Lung microvascular endothelial cell (primary cell): ENCODE measurements around the gene INKA1. TPM values are rescaled to one million over a fixed set of nuclear protein-coding genes. Genes with fewer than 3 reads are reported as not detected.
"Not testable (repeated sequence)": the region's sequence is repeated elsewhere in the genome, so short reads cannot be mapped to it uniquely, and the experiment has no call there.

Experiments
- DNase-seq, 2 donors: peaks; one replicate each; pipeline versions ENCODE4 v3.0.0 to v3.0.0-alpha.2; 2010; ENCODE audit warnings: low read depth in 2 of 2
- total RNA-seq: library from RNA; depleted of rRNA; stranded (reverse); fragments of >200 nt; gene quantifications from 2 replicates; pipeline ENCODE4 v1.2.1, GENCODE V29; 2014

The INKA1 gene
- total RNA-seq, 1 donor from 2014 or later = 12.3 TPM

- peak in 1 of 2 donors; percentile 59 for DNase-seq
Observed at GRCh38 chr3:49807431-49808114, 4.5 kb downstream of the INKA1 start.

GRCh38 chr3:49812916-49813496 is 9.9 kb downstream of the INKA1 start:
- peak in 1 of 2 donors; percentile 24 for DNase-seq

GRCh38 chr3:49813497-49814174 is 10.6 kb downstream of the INKA1 start, which contains the start of gene UBA7:
TSS of gene UBA7 (minus strand) at chr3:49813953. CDS start at chr3:49813787, 166 bp downstream.
- DNase-seq = peak; percentile 71 to 81

GRCh38 chr3:49823131-49823530 is 20.1 kb downstream of the INKA1 start:
- not testable (repeated sequence) for DNase-seq

- no peak for DNase-seq
Observed at GRCh38 chr3:49826016-49826415, 23.0 kb downstream of the INKA1 start.

GRCh38 chr3:49831341-49831740 is 28.3 kb downstream of the INKA1 start:
- no peak for DNase-seq

GRCh38 chr3:49839193-49839809 is 36.2 kb downstream of the INKA1 start:
- peak; percentile 82 to 88 for DNase-seq

GRCh38 chr3:49840388-49840787 is 37.3 kb downstream of the INKA1 start:
- DNase-seq = no peak

GRCh38 chr3:49841126-49841696 is 38.1 kb downstream of the INKA1 start:
- DNase-seq = peak; percentile 41 to 53

GRCh38 chr3:49841806-49842205 is 38.7 kb downstream of the INKA1 start:
- DNase-seq = no peak

- DNase-seq = no peak
Observed at GRCh38 chr3:49842843-49843517, 39.9 kb downstream of the INKA1 start.

GRCh38 chr3:49844464-49845183 is 41.6 kb downstream of the INKA1 start:
- DNase-seq = no peak

GRCh38 chr3:49845694-49846093 is 42.6 kb downstream of the INKA1 start:
- no peak for DNase-seq

Other genes with a start within 250 kb of the INKA1 start
- gene BSN, start 248.8 kb upstream of the INKA1 start, total RNA-seq = under 0.01 TPM in 2 replicates
- gene APEH, start 128.9 kb upstream of the INKA1 start, total RNA-seq = 88.3 and 92.1 TPM in 2 replicates
- gene MST1, start 113.8 kb upstream of the INKA1 start, total RNA-seq = 1.5 and 2.2 TPM in 2 replicates
- 14.8 and 23.2 TPM in 2 replicates for gene RNF123, start 113.7 kb upstream of the INKA1 start, total RNA-seq
- gene AMIGO3, start 83.6 kb upstream of the INKA1 start, total RNA-seq = under 0.01 and 0.40 TPM in 2 replicates
- gene GMPPB, start 79.3 kb upstream of the INKA1 start, total RNA-seq = 12.9 and 19.4 TPM in 2 replicates
- 37.3 and 47.4 TPM in 2 replicates for gene IP6K1, start 16.7 kb upstream of the INKA1 start, total RNA-seq
- gene CDHR4, start 3.4 kb upstream of the INKA1 start, total RNA-seq = not detected in 2 replicates
- gene UBA7, start 10.7 kb downstream of the INKA1 start, total RNA-seq = 23.3 and 23.4 TPM in 2 replicates
- 1.2 and 2.4 TPM in 2 replicates for gene TRAIP, start 53.3 kb downstream of the INKA1 start, total RNA-seq
- gene CAMKV, start 66.6 kb downstream of the INKA1 start, total RNA-seq = under 0.01 TPM in 2 replicates
- under 0.01 and 0.22 TPM in 2 replicates for gene MST1R, start 100.6 kb downstream of the INKA1 start, total RNA-seq
- gene MON1A, start 126.5 kb downstream of the INKA1 start, total RNA-seq = 5.7 and 7.9 TPM in 2 replicates
- 19.2 and 36.7 TPM in 2 replicates for gene RBM6, start 136.9 kb downstream of the INKA1 start, total RNA-seq